ENCODE results near the gene SIGLEC6.
"Not testable (repeated sequence)": the region's sequence is repeated elsewhere in the genome, so short reads cannot be mapped to it uniquely, and the experiment has no call there.

The SIGLEC6 gene

GRCh38 chr19:51505904-51506303, 25.6 kb downstream of the SIGLEC6 start:
- Histone ChIP-seq H3K36me3 (ENCODE audit: control insufficient read depth, insufficient read depth, low read length) (no peaks in the 10 kb centered on the region), H3K4me2 (ENCODE audit: low read length) (no peak overlapping the region), H3K9ac (no peak overlapping the region), H3K27ac (no peak overlapping the region), H2AFZ (no peak overlapping the region), H3K9me3 (ENCODE audit: control insufficient read depth, low read length) (no peaks in the 10 kb centered on the region), H3K27me3 (ENCODE audit: control insufficient read depth, insufficient read depth, low read length) (no peaks in the 10 kb centered on the region), H3K79me2 (no peaks in the 10 kb centered on the region), H3K4me1 (no peaks in the 10 kb centered on the region), H3K4me3 (ENCODE audit: low read depth, low read length) (no peak overlapping the region)
- TF ChIP-seq, protein P1, sequence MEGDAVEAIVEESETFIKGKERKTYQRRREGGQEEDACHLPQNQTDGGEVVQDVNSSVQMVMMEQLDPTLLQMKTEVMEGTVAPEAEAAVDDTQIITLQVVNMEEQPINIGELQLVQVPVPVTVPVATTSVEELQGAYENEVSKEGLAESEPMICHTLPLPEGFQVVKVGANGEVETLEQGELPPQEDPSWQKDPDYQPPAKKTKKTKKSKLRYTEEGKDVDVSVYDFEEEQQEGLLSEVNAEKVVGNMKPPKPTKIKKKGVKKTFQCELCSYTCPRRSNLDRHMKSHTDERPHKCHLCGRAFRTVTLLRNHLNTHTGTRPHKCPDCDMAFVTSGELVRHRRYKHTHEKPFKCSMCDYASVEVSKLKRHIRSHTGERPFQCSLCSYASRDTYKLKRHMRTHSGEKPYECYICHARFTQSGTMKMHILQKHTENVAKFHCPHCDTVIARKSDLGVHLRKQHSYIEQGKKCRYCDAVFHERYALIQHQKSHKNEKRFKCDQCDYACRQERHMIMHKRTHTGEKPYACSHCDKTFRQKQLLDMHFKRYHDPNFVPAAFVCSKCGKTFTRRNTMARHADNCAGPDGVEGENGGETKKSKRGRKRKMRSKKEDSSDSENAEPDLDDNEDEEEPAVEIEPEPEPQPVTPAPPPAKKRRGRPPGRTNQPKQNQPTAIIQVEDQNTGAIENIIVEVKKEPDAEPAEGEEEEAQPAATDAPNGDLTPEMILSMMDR (IDR thresholded peaks at IDR 0.05), result no peak

DNA sequence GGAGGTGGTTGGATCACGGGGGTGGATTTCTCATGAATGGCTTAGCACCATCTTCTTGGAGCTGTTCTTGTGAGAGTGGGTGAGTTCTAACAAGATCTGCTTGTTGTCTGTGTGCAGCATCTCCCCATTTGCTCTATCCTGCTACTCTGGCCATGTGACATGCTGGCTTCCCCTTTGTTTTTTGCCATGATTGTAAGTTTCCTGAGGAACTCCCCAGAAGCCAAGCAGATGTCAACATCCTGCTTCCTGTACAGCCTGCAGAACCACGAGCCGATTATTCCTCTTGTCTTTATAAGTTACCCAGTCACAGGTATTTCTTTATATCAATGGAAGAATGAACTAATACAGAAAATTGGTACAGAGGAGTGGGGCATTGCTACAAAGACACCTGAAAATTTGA, 27.6 kb downstream of the SIGLEC6 start:
- no peak overlapping the region for H3K4me2 ChIP-seq (ENCODE audit: low read length)
- H3K79me2 ChIP-seq, result no peaks in the 10 kb centered on the region
- H3K27ac ChIP-seq, result no peak overlapping the region
- H3K36me3 ChIP-seq (ENCODE audit: control insufficient read depth, insufficient read depth, low read length), result no peaks in the 10 kb centered on the region
- no peak overlapping the region for H3K9ac ChIP-seq
- H3K4me1 ChIP-seq, result no peaks in the 10 kb centered on the region
- H3K27me3 ChIP-seq (ENCODE audit: control insufficient read depth, insufficient read depth, low read length), result no peaks in the 10 kb centered on the region
- no peaks in the 10 kb centered on the region for H3K9me3 ChIP-seq (ENCODE audit: control insufficient read depth, low read length)
- H3K4me3 ChIP-seq (ENCODE audit: low read depth, low read length), result no peak overlapping the region
- no peak overlapping the region for H2AFZ ChIP-seq
- TF ChIP-seq, protein P1 (IDR thresholded peaks at IDR 0.05), result no peak

GRCh38 chr19:51503286-51503817, 28.1 kb downstream of the SIGLEC6 start:
- no peak overlapping the region for H2AFZ ChIP-seq
- no peak overlapping the region for H3K27ac ChIP-seq

DNA sequence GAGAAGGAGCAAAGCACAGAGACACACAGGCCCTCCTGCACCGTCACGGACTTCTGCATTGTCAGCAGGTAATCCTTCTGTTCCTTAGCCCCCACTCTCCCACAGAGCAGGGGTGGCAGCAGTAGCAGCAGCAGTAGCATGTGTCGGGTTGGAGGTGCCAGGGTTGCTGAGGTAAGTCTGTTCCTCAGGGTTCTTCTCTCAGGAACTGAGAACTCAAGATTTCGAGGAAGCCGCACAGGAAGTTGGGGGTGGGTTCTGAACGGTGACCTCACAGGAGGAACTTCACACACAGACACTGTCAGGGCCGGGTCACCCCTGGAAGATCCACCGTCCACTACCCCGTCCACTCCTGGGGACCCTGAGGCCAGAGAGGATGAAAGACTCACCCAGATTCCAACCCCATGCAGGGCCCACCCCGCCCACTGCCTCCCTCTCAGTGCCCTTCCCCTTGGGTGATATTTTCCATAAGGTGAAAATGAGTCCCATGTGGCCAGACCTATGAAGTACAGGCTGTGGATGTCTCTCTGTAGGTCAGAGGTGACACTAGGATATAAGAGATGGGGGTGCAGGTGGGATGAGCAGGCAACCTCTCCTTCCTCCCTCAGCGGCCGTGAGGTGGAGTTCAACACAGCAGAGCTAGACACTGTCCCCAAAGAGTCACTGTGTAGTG, 29.7 kb downstream of the SIGLEC6 start, which contains the start of gene SIGLEC12:
Gene SIGLEC12, minus strand, starts transcription at position 207 of the 670 bp plus-strand sequence. Its CDS starts 67 bp downstream, at position 140.
- Histone ChIP-seq H3K36me3 (ENCODE audit: control insufficient read depth, insufficient read depth, low read length) (no peaks in the 10 kb centered on the region), H3K9ac (no peak within 1 kb of the TSS), H3K79me2 (no peaks in the 10 kb centered on the region), H3K27ac (no peak within 1 kb of the TSS), H3K4me2 (ENCODE audit: low read length) (no peak within 1 kb of the TSS), H3K9me3 (ENCODE audit: control insufficient read depth, low read length) (no peaks in the 10 kb centered on the region), H3K4me1 (no peaks in the 10 kb centered on the region), H3K4me3 (ENCODE audit: low read depth, low read length) (no peak within 1 kb of the TSS), H2AFZ (no peak within 1 kb of the TSS), H3K27me3 (ENCODE audit: control insufficient read depth, insufficient read depth, low read length) (no peaks in the 10 kb centered on the region)
- TF ChIP-seq, protein P1 (IDR thresholded peaks at IDR 0.05), result no peak

More at GRCh38 chr19:51503286-51503817, 28.1 kb downstream of the SIGLEC6 start:
- no peaks in the 10 kb centered on the region for H3K79me2 ChIP-seq
- TF ChIP-seq, protein P1 (IDR thresholded peaks at IDR 0.05), result no peak
- no peaks in the 10 kb centered on the region for H3K27me3 ChIP-seq (ENCODE audit: control insufficient read depth, insufficient read depth, low read length)
- H3K36me3 ChIP-seq (ENCODE audit: control insufficient read depth, insufficient read depth, low read length), result no peaks in the 10 kb centered on the region
- no peak overlapping the region for H3K4me2 ChIP-seq (ENCODE audit: low read length)
- no peaks in the 10 kb centered on the region for H3K4me1 ChIP-seq
- H3K4me3 ChIP-seq (ENCODE audit: low read depth, low read length), result no peak overlapping the region
- H3K9ac ChIP-seq, result no peak overlapping the region
- no peaks in the 10 kb centered on the region for H3K9me3 ChIP-seq (ENCODE audit: control insufficient read depth, low read length)

GRCh38 chr19:51500931-51501330, 30.5 kb downstream of the SIGLEC6 start:
- H3K9me3 ChIP-seq (ENCODE audit: control insufficient read depth, low read length); H3K36me3 ChIP-seq (ENCODE audit: control insufficient read depth, insufficient read depth, low read length); H3K4me2 ChIP-seq (ENCODE audit: low read length); H3K79me2 ChIP-seq; H3K27ac ChIP-seq; H3K4me3 ChIP-seq (ENCODE audit: low read depth, low read length); H2AFZ ChIP-seq; H3K27me3 ChIP-seq (ENCODE audit: control insufficient read depth, insufficient read depth, low read length); H3K9ac ChIP-seq; H3K4me1 ChIP-seq: not testable (repeated sequence)
